H1 (cell line): ENCODE measurements around the gene NOS3. TPM values are rescaled to one million over a fixed set of nuclear protein-coding genes. Genes with fewer than 3 reads are reported as not detected.

Experiments used
- CTCF ChIA-PET: fragments of 300-600 bp; sonication (Branson Sonifier 250); formaldehyde crosslinking; loops from one replicate; lab custom pipeline; 2021; ENCODE audit not compliant: partially characterized antibody; lab: Charles Lee
- POLR2A ChIA-PET: fragments of 300-600 bp; sonication (Branson Sonifier 250); formaldehyde crosslinking; loops from one replicate; lab custom pipeline; 2021; ENCODE audit warnings: inconsistent platforms; ENCODE audit not compliant: partially characterized antibody; lab: Charles Lee
- DNase-seq, 2 experiments: peaks; one replicate each; pipeline versions ENCODE4 v3.0.0 to v3.0.0-alpha.2; 2010 to 2022; ENCODE audit warnings: low spot score in 2 of 2, low read depth in 1 of 2, mixed read lengths in 1 of 2
- FAIRE-seq: peaks from 2 replicates; lab custom pipeline; 2011; peaks lifted over from hg19 to GRCh38; lab: Jason Lieb, UNC
- H2AFZ ChIP-seq: 2 replicates; pipeline ENCODE4 v1.8.1; 2012; ENCODE audit warnings: low read length, inconsistent platforms
- H2AK5ac ChIP-seq: 2 replicates; pipeline ENCODE4 v1.6.1; 2013; ENCODE audit warnings: low read depth, low read length
- H2BK120ac ChIP-seq: replicated peaks from 2 replicates; pipeline ENCODE3; 2013; ENCODE audit warnings: low read depth, low read length, inconsistent platforms
- H2BK12ac ChIP-seq: 2 replicates; pipeline ENCODE4 v1.6.1; 2013; ENCODE audit warnings: low read depth, low read length
- H2BK15ac ChIP-seq: 2 replicates; pipeline ENCODE4 v1.6.1; 2013; ENCODE audit warnings: low read length
- H2BK20ac ChIP-seq: 2 replicates; pipeline ENCODE4 v1.6.1; 2013; ENCODE audit warnings: low read length
- H2BK5ac ChIP-seq: 2 replicates; pipeline ENCODE4 v1.6.1; 2013; ENCODE audit warnings: low read depth, low read length
- H3K14ac ChIP-seq: 2 replicates; pipeline ENCODE4 v1.6.1; 2013; ENCODE audit warnings: inconsistent platforms; ENCODE audit not compliant: insufficient read length
- H3K18ac ChIP-seq: 2 replicates; pipeline ENCODE4 v1.6.1; 2013; ENCODE audit warnings: low read length; ENCODE audit errors: extremely low read depth
- H3K23ac ChIP-seq: 2 replicates; pipeline ENCODE4 v1.6.1; 2013; ENCODE audit warnings: inconsistent platforms; ENCODE audit not compliant: insufficient read length
- H3K23me2 ChIP-seq: 2 replicates; pipeline ENCODE4 v1.6.1; 2013; ENCODE audit warnings: low read depth, low read length
- H3K27ac ChIP-seq: 2 replicates; pipeline ENCODE4 v1.6.1; 2011; ENCODE audit warnings: low read depth, low read length, inconsistent platforms
- H3K27me3 ChIP-seq, 4 experiments: replicated peaks in 1 of 4; 1 replicate in 1 of 4; 2 replicates in 3 of 4; pipeline versions ENCODE4 v1.6.1 to v1.8.1; 2011 to 2013; ENCODE audit warnings: low read length in 3 of 4, mild to moderate bottlenecking in 3 of 4, inconsistent platforms in 2 of 4, mixed read lengths in 2 of 4, moderate library complexity in 1 of 4; ENCODE audit not compliant: control insufficient read depth in 3 of 4, insufficient read depth in 3 of 4; ENCODE audit errors: extremely low read depth in 1 of 4
- H3K36me3 ChIP-seq, 4 experiments: 2 replicates each; pipeline versions ENCODE4 v1.6.1 to v1.8.1; 2011 to 2013; ENCODE audit warnings: mild to moderate bottlenecking in 4 of 4, low read length in 3 of 4, moderate library complexity in 2 of 4, control low read depth in 1 of 4, inconsistent platforms in 1 of 4; ENCODE audit not compliant: insufficient read depth in 4 of 4, control insufficient read depth in 2 of 4
- H3K4ac ChIP-seq: replicated peaks from 2 replicates; pipeline ENCODE3; 2013; ENCODE audit warnings: low read length, low read depth, mixed read lengths, inconsistent platforms; ENCODE audit not compliant: insufficient read length
- H3K4me1 ChIP-seq, 4 experiments: replicated peaks in 1 of 4; 1 replicate in 1 of 4; 2 replicates in 3 of 4; pipeline versions ENCODE4 v1.6.1 to v1.8.1; 2011 to 2013; ENCODE audit warnings: low read length in 3 of 4, inconsistent platforms in 2 of 4, mixed read lengths in 1 of 4; ENCODE audit not compliant: insufficient read depth in 4 of 4, control insufficient read depth in 3 of 4
- H3K4me2 ChIP-seq, 2 experiments: 2 replicates each; pipeline versions ENCODE4 v1.6.1 to v1.8.1; 2011 to 2013; ENCODE audit warnings: low read depth in 2 of 2, low read length in 2 of 2, control low read depth in 1 of 2, inconsistent platforms in 1 of 2, mild to moderate bottlenecking in 1 of 2; ENCODE audit not compliant: insufficient read depth in 1 of 2
- H3K4me3 ChIP-seq, 4 experiments: fragments of 200-600, 300-600 bp in 1 of 4; sonication (generic), shearing (Covaris generic), sonication (Bioruptor Twin) in 1 of 4; 2 replicates each; pipeline versions ENCODE4 v1.5.1 to v1.8.1; 2011 to 2016; ENCODE audit warnings: low read length in 4 of 4, low read depth in 3 of 4, control low read depth in 2 of 4, inconsistent platforms in 2 of 4, mild to moderate bottlenecking in 2 of 4, mixed read lengths in 1 of 4, moderate library complexity in 1 of 4; ENCODE audit not compliant: insufficient read depth in 2 of 4; ENCODE audit errors: extremely low read depth in 1 of 4
- H3K56ac ChIP-seq: replicated peaks from 2 replicates; pipeline ENCODE3; 2013; ENCODE audit warnings: low read depth, mild to moderate bottlenecking, mixed read lengths, low read length, inconsistent platforms; ENCODE audit not compliant: insufficient read length
- H3K79me1 ChIP-seq: 2 replicates; pipeline ENCODE4 v1.6.1; 2013; ENCODE audit warnings: low read depth, low read length, control low read depth
- H3K79me2 ChIP-seq, 2 experiments: 2 replicates each; pipeline versions ENCODE4 v1.6.1 to v1.8.1; 2012 to 2013; ENCODE audit warnings: low read length in 2 of 2, mild to moderate bottlenecking in 2 of 2, inconsistent platforms in 1 of 2; ENCODE audit not compliant: insufficient read depth in 2 of 2, control insufficient read depth in 1 of 2
- H3K9ac ChIP-seq, 4 experiments: replicated peaks in 1 of 4; 1 replicate in 1 of 4; 2 replicates in 3 of 4; pipeline versions ENCODE4 v1.6.1 to v1.8.1; 2011 to 2013; ENCODE audit warnings: low read depth in 3 of 4, low read length in 3 of 4, control low read depth in 2 of 4, mild to moderate bottlenecking in 2 of 4, moderate library complexity in 2 of 4, inconsistent platforms in 1 of 4; ENCODE audit errors: extremely low read depth in 1 of 4
- H3K9me3 ChIP-seq, 2 experiments: 2 replicates each; pipeline versions ENCODE4 v1.6.1 to v1.8.1; 2012 to 2013; ENCODE audit warnings: mild to moderate bottlenecking in 2 of 2, moderate library complexity in 2 of 2, control low read depth in 1 of 2, inconsistent platforms in 1 of 2, low read depth in 1 of 2, low read length in 1 of 2, mixed read lengths in 1 of 2; ENCODE audit not compliant: insufficient read depth in 2 of 2
- H4K20me1 ChIP-seq, 2 experiments: replicated peaks in 1 of 2; 2 replicates each; pipeline versions ENCODE3 to v1.8.1; 2011 to 2013; ENCODE audit warnings: inconsistent platforms in 2 of 2, low read length in 2 of 2, mild to moderate bottlenecking in 1 of 2; ENCODE audit not compliant: insufficient read depth in 2 of 2, control insufficient read depth in 1 of 2
- H4K5ac ChIP-seq: 2 replicates; pipeline ENCODE4 v1.6.1; 2013; ENCODE audit warnings: low read length, low read depth, mixed read lengths, inconsistent platforms; ENCODE audit not compliant: insufficient read length
- H4K8ac ChIP-seq: 2 replicates; pipeline ENCODE4 v1.8.0; 2013; ENCODE audit warnings: mild to moderate bottlenecking, moderate library complexity, low read length, inconsistent platforms; ENCODE audit not compliant: insufficient read depth; ENCODE audit errors: extremely low read depth
- H4K91ac ChIP-seq: replicated peaks from 2 replicates; pipeline ENCODE3; 2013; ENCODE audit warnings: low read length, mixed read lengths, inconsistent platforms; ENCODE audit not compliant: insufficient read length
- BACH1 ChIP-seq: IDR thresholded peaks from 2 replicates; pipeline ENCODE4 v1.6.1; 2012; ENCODE audit warnings: low read length, improper control_type of control experiment
- FOSL1 ChIP-seq: IDR thresholded peaks from 2 replicates; pipeline ENCODE4 v1.6.1; 2011; ENCODE audit warnings: mild to moderate bottlenecking, low read depth, low read length, moderate library complexity; ENCODE audit not compliant: insufficient read depth
- KDM1A ChIP-seq: fragments of 200-600, 300-600 bp; sonication (generic); IDR thresholded peaks from 2 replicates; pipeline ENCODE4 v1.7.1; 2016; ENCODE audit warnings: mild to moderate bottlenecking, low read length, borderline replicate concordance
- POU5F1 ChIP-seq: IDR thresholded peaks from 2 replicates; pipeline ENCODE4 v1.6.1; 2011; ENCODE audit warnings: low read depth, mild to moderate bottlenecking, low read length, moderate library complexity
- WGBS, 2 experiments: shearing (Covaris generic) in 1 of 2; methylation state at CpG; one replicate each; pipeline versions ENCODE4 v1.1.6 to v1.1.7; 2013 to 2015; ENCODE audit warnings: low lambda C conversion rate in 2 of 2, mixed read lengths in 2 of 2, inconsistent platforms in 1 of 2, low coverage in 1 of 2, missing lambda C conversion rate in 1 of 2; ENCODE audit not compliant: insufficient replicate concordance in 2 of 2, insufficient coverage in 1 of 2, insufficient read length in 1 of 2; ENCODE audit errors: extremely low coverage in 1 of 2, missing lambda C conversion rate in 1 of 2; 5-methylcytosine and 5-hydroxymethylcytosine counted together
- polyA plus RNA-seq, 7 experiments: library from polyadenylated mRNA; depleted of rRNA in 3 of 7; stranded (reverse) in 5 of 7; unstranded in 2 of 7; fragments of >200 nt in 5 of 7; fragments of 200-250 nt in 2 of 7; gene quantifications; 1 replicate in 5 of 7; 2 replicates in 1 of 7; 4 replicates in 1 of 7; pipeline versions ENCODE4 v1.2.1 to v1.2.3, GENCODE V29; 2011 to 2013; ENCODE audit warnings: missing spikeins in 2 of 7, mixed read lengths in 2 of 7
- total RNA-seq: library from RNA; stranded (reverse); fragmentation: NEBNext Ultra II Directional; extraction: Animal tissue kit (Norgen Biotek cat#: 25700); gene quantifications from 2 replicates; pipeline ENCODE4 v1.2.1, GENCODE V29; 2021

NOS3 gene
- total and polyA plus RNA-seq, 2 of the 8 experiments (the other 6 are each of a cell fraction or from before 2014, with no cell fraction given) = 4.4 to 16.2 TPM

DNA sequence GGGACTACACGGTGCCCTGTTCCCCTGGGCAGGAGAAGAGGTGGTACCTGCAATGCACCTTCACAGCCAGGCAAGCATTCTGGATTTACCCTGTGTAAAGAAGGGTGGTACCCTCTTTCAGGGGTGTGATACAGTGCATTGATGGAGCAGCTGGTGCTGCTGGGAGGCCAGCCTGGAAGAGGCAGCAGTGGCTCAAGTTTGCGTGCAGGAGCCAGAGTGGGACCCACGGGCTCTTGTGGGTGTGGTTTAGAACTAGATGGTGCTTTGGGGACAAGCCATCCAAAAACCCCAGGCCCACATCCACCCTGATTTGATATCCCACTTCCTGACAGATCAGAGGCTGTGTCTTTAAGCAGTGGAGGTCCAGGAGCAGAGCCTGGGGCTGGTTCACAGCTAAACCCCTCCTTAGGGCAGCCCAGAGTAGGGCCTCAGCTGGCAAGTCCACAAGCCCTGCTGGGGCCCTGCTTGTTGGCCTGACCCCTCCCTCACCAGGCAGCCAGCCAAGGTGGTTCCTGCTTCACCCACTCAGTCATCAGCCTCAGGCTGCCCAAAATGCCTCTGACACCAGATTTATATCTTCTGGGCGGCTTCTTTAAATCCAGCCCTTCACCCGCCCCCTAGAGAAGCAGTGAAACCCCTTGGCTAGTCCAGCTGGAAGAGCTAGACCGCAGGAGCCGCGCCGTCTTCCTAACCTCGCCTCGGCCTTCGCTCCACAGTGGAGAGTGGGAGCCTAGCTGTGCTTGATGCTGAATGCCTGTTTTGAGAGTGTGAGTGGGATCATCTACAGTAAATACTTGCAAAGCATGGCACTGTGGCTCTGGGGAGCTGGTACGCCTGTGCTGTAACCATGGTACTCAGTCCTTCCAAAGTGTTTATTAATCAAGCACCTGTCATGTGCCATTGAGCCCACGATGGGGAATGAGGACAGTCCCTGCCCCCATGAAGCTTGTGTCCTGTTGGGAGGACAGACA lies 56.1 kb downstream of the NOS3 start:
- H3K4ac ChIP-seq = no peak overlapping the region
- H3K9ac ChIP-seq = no peak overlapping the region
- TF ChIP-seq POU5F1 (no peak), BACH1 (no peak), KDM1A (no peak), FOSL1 (no peak)
- H3K23me2 ChIP-seq = peaks cover 3% of the 10 kb centered on the region; the same call in 1 of the 2 replicates
- 87% methylated on average over 14 of the region's 14 CpGs; no CpG with 5 or more reads in 1 of the 2 experiments for WGBS, 2 experiments
- no peak overlapping the region for H4K8ac ChIP-seq
- H2BK15ac ChIP-seq = no peak overlapping the region
- no peaks in the 10 kb centered on the region for H3K9me3 ChIP-seq
- no peak overlapping the region for H3K14ac ChIP-seq
- H4K20me1 ChIP-seq = peaks cover 2 to 11% of the 10 kb centered on the region in 2 experiments
- H3K36me3 ChIP-seq = no peaks in the 10 kb centered on the region
- no peak overlapping the region for H2BK12ac ChIP-seq
- CTCF ChIA-PET = interaction anchor here (0.9 to 3.5 kb wide), 8 partner anchors 9 to 148 kb away, joined by 3 to 20 read pairs (median 6); partner anchors contain the start of gene CDK5
- peaks cover 0 to 8% (median 4%) of the 10 kb centered on the region in 4 experiments; a peak in 3 of 7 replicates for H3K4me1 ChIP-seq
- H3K18ac ChIP-seq = no peak overlapping the region
- no peak overlapping the region for H2BK20ac ChIP-seq
- POLR2A ChIA-PET = interaction anchor here (1.0 to 1.8 kb wide), 3 partner anchors 7 to 34 kb away, joined by 3 to 4 read pairs (median 4); partner anchors contain the start of gene FASTK
- no peak overlapping the region for H4K91ac ChIP-seq
- no peaks in the 10 kb centered on the region for H3K79me1 ChIP-seq
- DNase-seq (no peak), FAIRE-seq (no peak)
- no peak overlapping the region for H3K56ac ChIP-seq
- H2AFZ ChIP-seq = no peak overlapping the region
- peaks cover 4 to 30% (median 20%) of the 10 kb centered on the region in 4 experiments for H3K27me3 ChIP-seq
- H3K23ac ChIP-seq = no peak overlapping the region
- H3K79me2 ChIP-seq = no peaks in the 10 kb centered on the region
- no peak overlapping the region for H3K4me3 ChIP-seq
- H4K5ac ChIP-seq = no peak overlapping the region
- no peak overlapping the region for H2AK5ac ChIP-seq
- H3K27ac ChIP-seq = no peak overlapping the region
- H2BK5ac ChIP-seq = no peak overlapping the region
- H3K4me2 ChIP-seq = no peak overlapping the region
- H2BK120ac ChIP-seq = no peak overlapping the region
